ENCODE data around the gene ZNF662. TPM values are rescaled to one million over a fixed set of nuclear protein-coding genes. Genes with fewer than 3 reads are reported as not detected.
"Not testable (repeated sequence)": the region's sequence is repeated elsewhere in the genome, so short reads cannot be mapped to it uniquely, and the experiment has no call there.

ZNF662 gene
- total RNA-seq, 4 donors from 2014 or later = 1.9 to 7.6 (median 2.8) TPM

DNA sequence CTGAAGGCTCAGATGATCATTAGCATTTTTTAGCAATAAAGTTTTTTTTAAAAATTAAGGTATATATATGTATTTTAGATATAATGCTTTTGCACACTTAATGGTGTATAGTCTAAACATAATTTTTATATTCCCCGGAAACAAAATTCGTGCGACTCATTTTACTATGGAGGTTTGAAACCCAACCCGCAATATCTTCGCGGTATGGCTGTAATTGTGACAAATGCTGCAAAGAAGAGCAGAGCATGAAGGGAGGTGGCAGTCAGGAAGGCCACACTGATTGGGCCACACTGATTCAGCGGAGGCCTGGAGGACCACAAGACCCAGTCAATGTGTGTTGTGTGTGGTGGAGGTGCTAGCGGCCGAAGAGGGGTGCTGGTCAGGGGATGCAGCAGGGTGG lies 25.8 kb upstream of the ZNF662 start:
- 82 to 86% methylated on average over 9 of the region's 9 CpGs for WGBS, 2 donors
- TF ChIP-seq, protein P1, sequence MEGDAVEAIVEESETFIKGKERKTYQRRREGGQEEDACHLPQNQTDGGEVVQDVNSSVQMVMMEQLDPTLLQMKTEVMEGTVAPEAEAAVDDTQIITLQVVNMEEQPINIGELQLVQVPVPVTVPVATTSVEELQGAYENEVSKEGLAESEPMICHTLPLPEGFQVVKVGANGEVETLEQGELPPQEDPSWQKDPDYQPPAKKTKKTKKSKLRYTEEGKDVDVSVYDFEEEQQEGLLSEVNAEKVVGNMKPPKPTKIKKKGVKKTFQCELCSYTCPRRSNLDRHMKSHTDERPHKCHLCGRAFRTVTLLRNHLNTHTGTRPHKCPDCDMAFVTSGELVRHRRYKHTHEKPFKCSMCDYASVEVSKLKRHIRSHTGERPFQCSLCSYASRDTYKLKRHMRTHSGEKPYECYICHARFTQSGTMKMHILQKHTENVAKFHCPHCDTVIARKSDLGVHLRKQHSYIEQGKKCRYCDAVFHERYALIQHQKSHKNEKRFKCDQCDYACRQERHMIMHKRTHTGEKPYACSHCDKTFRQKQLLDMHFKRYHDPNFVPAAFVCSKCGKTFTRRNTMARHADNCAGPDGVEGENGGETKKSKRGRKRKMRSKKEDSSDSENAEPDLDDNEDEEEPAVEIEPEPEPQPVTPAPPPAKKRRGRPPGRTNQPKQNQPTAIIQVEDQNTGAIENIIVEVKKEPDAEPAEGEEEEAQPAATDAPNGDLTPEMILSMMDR (IDR thresholded peaks at IDR 0.05) = no peak
- TF ChIP-seq POLR2A (IDR thresholded peaks at IDR 0.05) = no peak
- no peaks in the 10 kb centered on the region for H3K36me3 ChIP-seq
- no peaks in the 10 kb centered on the region for H3K9me3 ChIP-seq
- H3K27me3 ChIP-seq = no peaks in the 10 kb centered on the region
- peaks cover 4 to 12% (median 9%) of the 10 kb centered on the region in 3 donors for H3K4me1 ChIP-seq
- peak overlapping the region; percentile 54 to 86 (median 60) for H3K4me3 ChIP-seq
- H3K27ac ChIP-seq = peak overlapping the region in 3 of 4 donors; percentile 64 to 86 (median 80)
- DNase-seq = no peak
- intact Hi-C loops (cut with DNase I) = loop anchor here (5.0 kb wide), 1 partner anchor 48 kb away; no protein-coding TSS in a partner anchor

GRCh38 chr3:42880601-42881451 lies 25.1 kb upstream of the ZNF662 start:
- H3K27ac ChIP-seq = peak overlapping the region; percentile 64 to 86 (median 79)
- TF ChIP-seq POLR2A (IDR thresholded peaks at IDR 0.05) = no peak
- TF ChIP-seq, protein P1 (IDR thresholded peaks at IDR 0.05) = peak; percentile 88 to 96 (median 93)
- peak overlapping the region; percentile 54 to 86 (median 60) for H3K4me3 ChIP-seq
- no peaks in the 10 kb centered on the region for H3K9me3 ChIP-seq
- H3K4me1 ChIP-seq = peaks cover 4 to 12% (median 9%) of the 10 kb centered on the region in 3 donors
- no peaks in the 10 kb centered on the region for H3K36me3 ChIP-seq
- peak; percentile 22 for DNase-seq
- no peaks in the 10 kb centered on the region for H3K27me3 ChIP-seq
- intact Hi-C loops (cut with DNase I) = loop anchor here (5.0 kb wide), 1 partner anchor 49 kb away; no protein-coding TSS in a partner anchor
- 5 to 7% methylated on average over 9 to 15 of the region's 61 CpGs for WGBS, 2 donors

- intact Hi-C loops (cut with DNase I) = loop anchor here (5.0 kb wide), 1 partner anchor 51 kb away; no protein-coding TSS in a partner anchor
- 67% methylated on average over 6 of the region's 6 CpGs for WGBS, 2 donors
- not testable (repeated sequence) for H3K27me3 ChIP-seq
Measured at GRCh38 chr3:42883251-42883930, 22.6 kb upstream of the ZNF662 start.

DNA sequence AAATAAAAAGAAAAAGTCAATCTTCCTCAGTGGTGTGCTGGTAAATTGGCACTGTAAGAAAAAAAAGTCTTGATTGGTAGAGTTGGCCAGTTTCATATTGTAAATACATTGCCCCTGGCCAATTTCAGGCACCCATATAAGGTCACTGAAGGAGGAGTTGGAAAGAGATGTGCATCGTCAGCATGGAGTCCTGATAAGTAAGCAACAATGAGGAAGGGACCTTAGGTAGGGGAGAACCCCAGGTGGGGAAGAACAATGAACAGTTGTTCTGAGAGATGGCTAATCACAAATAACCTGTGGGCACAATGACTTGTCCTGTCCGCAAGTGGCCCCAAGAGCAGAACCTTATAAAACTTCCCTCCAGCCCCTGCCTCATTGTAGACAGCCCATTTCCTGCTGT lies 21.6 kb upstream of the ZNF662 start:
- Histone ChIP-seq H3K27ac (no peak overlapping the region), H3K4me1 (peaks cover 4 to 13% (median 9%) of the 10 kb centered on the region in 3 donors), H3K27me3 (no peaks in the 10 kb centered on the region), H3K36me3 (no peaks in the 10 kb centered on the region), H3K4me3 (no peak overlapping the region), H3K9me3 (no peaks in the 10 kb centered on the region)
- 72 to 74% methylated on average over 2 of the region's 2 CpGs for WGBS, 2 donors
- no peak for DNase-seq
- intact Hi-C loops (cut with DNase I) = loop anchor here (5.0 kb wide), 1 partner anchor 52 kb away; no protein-coding TSS in a partner anchor
- TF ChIP-seq POLR2A (IDR thresholded peaks at IDR 0.05) = no peak
- TF ChIP-seq, protein P1 (IDR thresholded peaks at IDR 0.05) = no peak

More at GRCh38 chr3:42883251-42883930, 22.6 kb upstream of the ZNF662 start:
- peaks cover 4 to 12% (median 9%) of the 10 kb centered on the region in 3 donors for H3K4me1 ChIP-seq
- not testable (repeated sequence) for H3K36me3 ChIP-seq, H3K27ac ChIP-seq, DNase-seq, H3K9me3 ChIP-seq, H3K4me3 ChIP-seq

DNA sequence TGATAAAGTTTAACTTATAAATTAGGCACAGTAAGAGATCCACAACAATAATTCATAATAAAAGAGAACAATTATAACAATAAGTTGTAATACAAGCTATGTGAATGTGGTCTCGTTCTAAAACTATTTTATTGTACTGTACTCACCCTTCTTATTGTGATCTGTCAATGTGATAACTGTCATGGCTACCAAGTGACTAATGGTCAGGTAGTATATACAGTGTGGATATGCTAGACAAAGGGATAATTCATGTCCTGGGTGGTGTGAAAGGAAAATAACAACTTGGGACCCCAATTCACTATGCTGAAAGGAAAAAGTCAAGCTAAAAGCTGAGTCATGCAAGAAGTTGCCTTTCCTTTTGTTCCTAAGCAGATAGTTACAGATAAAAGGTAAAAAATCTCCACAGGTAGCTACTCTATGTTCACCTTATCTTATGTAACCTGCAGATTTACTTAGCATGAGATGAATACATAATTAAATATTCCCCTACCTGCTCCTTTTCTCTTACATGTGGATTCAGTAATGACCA lies 19.6 kb upstream of the ZNF662 start:
- no peaks in the 10 kb centered on the region for H3K9me3 ChIP-seq
- TF ChIP-seq POLR2A (IDR thresholded peaks at IDR 0.05) = no peak
- TF ChIP-seq, protein P1 (IDR thresholded peaks at IDR 0.05) = no peak
- H3K27me3 ChIP-seq = no peaks in the 10 kb centered on the region
- H3K4me1 ChIP-seq = peaks cover 0 to 23% (median under 1%) of the 10 kb centered on the region in 3 donors
- DNase-seq = no peak
- intact Hi-C loops (cut with DNase I) = no loop called here
- WGBS, 2 donors = 74 to 81% methylated on average over 1 of the region's 1 CpG
- H3K4me3 ChIP-seq = no peak overlapping the region
- H3K36me3 ChIP-seq = no peaks in the 10 kb centered on the region
- no peak overlapping the region for H3K27ac ChIP-seq

Measured in esophagus squamous epithelium (tissue), 5 donors.